ENCODE results near the gene MEN1.

DNA sequence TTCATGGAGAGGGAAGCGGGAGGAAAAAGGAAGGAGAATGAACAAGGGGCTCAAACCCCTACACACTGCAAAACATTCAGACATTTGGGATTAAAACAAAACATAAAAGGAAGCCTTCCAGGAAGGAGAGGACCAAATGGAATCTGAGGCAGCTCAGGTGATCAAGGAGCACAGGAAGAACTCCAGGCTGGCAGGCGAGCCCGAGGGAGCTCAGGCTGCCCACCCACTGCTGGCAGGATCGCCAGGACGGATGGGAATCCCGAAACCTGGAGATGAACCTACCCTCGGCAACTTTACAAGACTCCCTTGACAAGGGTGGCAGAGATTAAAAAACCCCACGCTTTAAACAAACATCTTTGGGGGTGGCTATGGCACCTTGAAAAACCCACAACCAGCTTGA, 45.6 kb downstream of the MEN1 start:
- TF ChIP-seq FOXM1 (IDR thresholded peaks at IDR 0.05; ENCODE audit: borderline replicate concordance) (no peak), SP1 (IDR thresholded peaks at IDR 0.05) (no peak), LEF1 (IDR thresholded peaks at IDR 0.05; ENCODE audit: borderline replicate concordance) (no peak), HDGF (IDR thresholded peaks at IDR 0.05; ENCODE audit: borderline replicate concordance) (no peak), BHLHE40 (IDR thresholded peaks at IDR 0.05; ENCODE audit: borderline replicate concordance) (no peak), FOXA1 (IDR thresholded peaks at IDR 0.05) (no peak), SUZ12 (IDR thresholded peaks at IDR 0.05) (no peak)
